ENCODE results near the gene HTRA3.

The HTRA3 gene

GRCh38 chr4:8314691-8315255 lies 45.2 kb downstream of the HTRA3 start:
- intact Hi-C loops (cut with DNase I; ENCODE audit: low total_unique reads): no loop called here
- no peak overlapping the region for H3K4me3 ChIP-seq
- no peak for DNase-seq
- H3K4me1 ChIP-seq: peaks cover 0 to 11% (median 7%) of the 10 kb centered on the region in 4 donors
- H3K27ac ChIP-seq: no peak overlapping the region
- TF ChIP-seq CTCF (IDR thresholded peaks at IDR 0.05): no peak
- H3K9me3 ChIP-seq: peaks cover 0 to 16% (median 0%) of the 10 kb centered on the region in 3 donors
- H3K27me3 ChIP-seq: peaks cover 0 to 15% of the 10 kb centered on the region in 2 donors
- H3K36me3 ChIP-seq: no peaks in the 10 kb centered on the region

- Histone ChIP-seq H3K4me1 (peaks cover 0 to 15% (median 7%) of the 10 kb centered on the region in 4 donors), H3K27ac (no peak overlapping the region), H3K4me3 (no peak overlapping the region), H3K27me3 (peaks cover 0 to 6% of the 10 kb centered on the region in 2 donors), H3K36me3 (no peaks in the 10 kb centered on the region), H3K9me3 (peaks cover 0 to 16% (median 0%) of the 10 kb centered on the region in 3 donors)
- no peak for TF ChIP-seq CTCF (IDR thresholded peaks at IDR 0.05)
- DNase-seq: peak in 1 of 2 donors; percentile 72
- intact Hi-C loops (cut with DNase I; ENCODE audit: low total_unique reads): no loop called here
These were observed 46.1 kb downstream of the HTRA3 start for GRCh38 chr4:8315435-8316250.

- Histone ChIP-seq H3K4me1 (peaks cover 0 to 15% (median 7%) of the 10 kb centered on the region in 4 donors), H3K4me3 (no peak overlapping the region), H3K36me3 (no peaks in the 10 kb centered on the region), H3K27me3 (peaks cover 0 to 5% of the 10 kb centered on the region in 2 donors), H3K9me3 (peaks cover 0 to 16% (median 0%) of the 10 kb centered on the region in 3 donors), H3K27ac (no peak overlapping the region)
- TF ChIP-seq CTCF (IDR thresholded peaks at IDR 0.05): no peak
- DNase-seq: peak in 1 of 2 donors; percentile 57
- intact Hi-C loops (cut with DNase I; ENCODE audit: low total_unique reads): no loop called here
These were observed 46.8 kb downstream of the HTRA3 start for GRCh38 chr4:8316251-8316771.

GRCh38 chr4:8316911-8317351 lies 47.4 kb downstream of the HTRA3 start:
- Histone ChIP-seq H3K36me3 (no peaks in the 10 kb centered on the region), H3K27me3 (peaks cover 0 to 5% of the 10 kb centered on the region in 2 donors), H3K27ac (no peak overlapping the region), H3K9me3 (peaks cover 0 to 11% (median 0%) of the 10 kb centered on the region in 3 donors), H3K4me3 (no peak overlapping the region), H3K4me1 (peaks cover 0 to 15% (median 7%) of the 10 kb centered on the region in 4 donors)
- intact Hi-C loops (cut with DNase I; ENCODE audit: low total_unique reads): no loop called here
- DNase-seq: peak in 1 of 2 donors; percentile 47
- no peak for TF ChIP-seq CTCF (IDR thresholded peaks at IDR 0.05)

- no peak for TF ChIP-seq CTCF (IDR thresholded peaks at IDR 0.05)
- H3K4me1 ChIP-seq: peaks cover 0 to 15% (median 7%) of the 10 kb centered on the region in 4 donors
- H3K36me3 ChIP-seq: no peaks in the 10 kb centered on the region
- intact Hi-C loops (cut with DNase I; ENCODE audit: low total_unique reads): no loop called here
- no peak for DNase-seq
- H3K27me3 ChIP-seq: peaks cover 0 to 5% of the 10 kb centered on the region in 2 donors
- peaks cover 0 to 6% (median 0%) of the 10 kb centered on the region in 3 donors for H3K9me3 ChIP-seq
- H3K27ac ChIP-seq: no peak overlapping the region
- no peak overlapping the region for H3K4me3 ChIP-seq
These were observed 47.9 kb downstream of the HTRA3 start for GRCh38 chr4:8317474-8317873.

All from tibial artery (tissue), 4 donors.